SK-N-SH (cell line): Measurements from ENCODE around the gene NPTX1. TPM values are rescaled to one million over a fixed set of nuclear protein-coding genes. Genes with fewer than 3 reads are reported as not detected.

Experiments used
- CTCF ChIA-PET: fragments of 300-600, 350-600 bp; formaldehyde crosslinking; extraction: SDS; loops from one replicate; lab custom pipeline; 2021; lab: Yijun Ruan, JAX
- POLR2A ChIA-PET: fragments of 350-600 bp; sonication (Branson Sonifier 250); formaldehyde crosslinking; extraction: SDS; loops from one replicate; lab custom pipeline; 2020; ENCODE audit warnings: antibody characterized with exemption, inconsistent platforms; lab: Yijun Ruan, JAX
- DNase-seq: peaks from one replicate; pipeline ENCODE4 v3.0.0; 2012
- H2AFZ ChIP-seq: fragments of 200-600 bp; sonication (generic); 2 replicates; pipeline ENCODE4 v1.8.1; 2016; ENCODE audit warnings: antibody characterized with exemption, mild to moderate bottlenecking, low read depth
- H3F3A ChIP-seq: fragments of 200-600 bp; sonication (generic); replicated peaks from 2 replicates; pipeline ENCODE3; 2016; ENCODE audit warnings: antibody characterized with exemption, mild to moderate bottlenecking; ENCODE audit not compliant: insufficient read depth
- H3K27ac ChIP-seq, 2 experiments: fragments of 200-500 bp in 1 of 2; fragments of 200-600 bp in 1 of 2; sonication (Bioruptor generic) in 1 of 2; sonication (generic), shearing (Covaris generic) in 1 of 2; 2 replicates each; pipeline versions ENCODE4 v1.5.1 to v1.6.1; 2014 to 2016; ENCODE audit warnings: low read depth in 2 of 2, inconsistent platforms in 1 of 2, low read length in 1 of 2, mild to moderate bottlenecking in 1 of 2, mixed read lengths in 1 of 2
- H3K27me3 ChIP-seq: fragments of 200-600 bp; sonication (generic), shearing (Covaris generic); 2 replicates; pipeline ENCODE4 v1.6.1; 2016; ENCODE audit warnings: mixed run types; ENCODE audit not compliant: insufficient read depth
- H3K36me3 ChIP-seq, 2 experiments: fragments of 200-500 bp in 1 of 2; fragments of 200-600 bp in 1 of 2; sonication (Bioruptor generic) in 1 of 2; sonication (generic) in 1 of 2; replicated peaks in 1 of 2; 2 replicates each; pipeline versions ENCODE3 to v1.5.1; 2014 to 2016; ENCODE audit warnings: low read length in 1 of 2, mild to moderate bottlenecking in 1 of 2; ENCODE audit not compliant: insufficient read depth in 2 of 2, control insufficient read depth in 1 of 2
- H3K4me1 ChIP-seq, 2 experiments: fragments of 200-500 bp in 1 of 2; fragments of 200-600 bp in 1 of 2; sonication (Bioruptor generic) in 1 of 2; sonication (generic), shearing (Covaris generic) in 1 of 2; 2 replicates each; pipeline versions ENCODE4 v1.5.1 to v1.6.1; 2014 to 2016; ENCODE audit warnings: low read depth in 1 of 2, low read length in 1 of 2, mixed run types in 1 of 2; ENCODE audit not compliant: insufficient read depth in 2 of 2, control insufficient read depth in 1 of 2
- H3K4me2 ChIP-seq: fragments of 200-600 bp; sonication (generic), shearing (Covaris generic); 2 replicates; pipeline ENCODE4 v1.6.1; 2017; ENCODE audit warnings: mixed run types
- H3K4me3 ChIP-seq, 2 experiments: fragments of 200-500 bp in 1 of 2; fragments of 200-600 bp in 1 of 2; sonication (Bioruptor generic) in 1 of 2; sonication (generic), shearing (Covaris generic) in 1 of 2; 2 replicates each; pipeline versions ENCODE4 v1.5.1 to v1.8.1; 2014 to 2016; ENCODE audit warnings: low read depth in 2 of 2, inconsistent platforms in 1 of 2, low read length in 1 of 2, mild to moderate bottlenecking in 1 of 2, mixed read lengths in 1 of 2, moderate library complexity in 1 of 2
- H3K79me2 ChIP-seq: fragments of 200-600 bp; sonication (generic); 2 replicates; pipeline ENCODE4 v1.8.1; 2017; ENCODE audit warnings: mild to moderate bottlenecking; ENCODE audit not compliant: insufficient read depth
- H3K9ac ChIP-seq: fragments of 200-600 bp; sonication (generic); 2 replicates; pipeline ENCODE4 v1.6.1; 2017; ENCODE audit warnings: mixed run types
- H3K9me2 ChIP-seq: fragments of 200-600 bp; sonication (generic); 2 replicates; pipeline ENCODE4 v1.6.1; 2017; ENCODE audit warnings: mixed run types
- H3K9me3 ChIP-seq: fragments of 200-600 bp; sonication (generic); 2 replicates; pipeline ENCODE4 v1.6.1; 2017; ENCODE audit warnings: mixed run types, mild to moderate bottlenecking, moderate library complexity
- H4K20me1 ChIP-seq: fragments of 200-600 bp; sonication (generic); 2 replicates; pipeline ENCODE4 v1.6.1; 2017; ENCODE audit warnings: mild to moderate bottlenecking, mixed run types; ENCODE audit not compliant: insufficient read depth
- CTCF ChIP-seq: fragments of 200-600 bp; sonication (generic); IDR thresholded peaks from 2 replicates; pipeline ENCODE4 v1.6.1; 2017; ENCODE audit warnings: antibody characterized with exemption, mild to moderate bottlenecking, moderate library complexity
- ELF1 ChIP-seq: IDR thresholded peaks from 2 replicates; pipeline ENCODE4 v1.4.0; 2012
- FOSL2 ChIP-seq: IDR thresholded peaks from 2 replicates; pipeline ENCODE4 v1.4.0; 2012; ENCODE audit warnings: low read depth, mild to moderate bottlenecking, moderate library complexity, borderline replicate concordance
- FOXM1 ChIP-seq: IDR thresholded peaks from 2 replicates; pipeline ENCODE4 v1.4.0; 2012; ENCODE audit warnings: low read depth, mild to moderate bottlenecking
- JUND ChIP-seq: IDR thresholded peaks from 2 replicates; pipeline ENCODE4 v1.4.0; 2012
- MEF2A ChIP-seq: IDR thresholded peaks from 2 replicates; pipeline ENCODE4 v1.4.0; 2012; ENCODE audit warnings: low read depth, borderline replicate concordance
- MXI1 ChIP-seq: IDR thresholded peaks from 2 replicates; pipeline ENCODE4 v1.6.1; 2012; ENCODE audit warnings: mild to moderate bottlenecking, low read depth, low read length, improper control_type of control experiment
- NFIC ChIP-seq: IDR thresholded peaks from 2 replicates; pipeline ENCODE4 v1.4.0; 2012; ENCODE audit warnings: borderline replicate concordance
- PBX3 ChIP-seq: IDR thresholded peaks from 2 replicates; pipeline ENCODE4; 2012
- POLR2AphosphoS5 ChIP-seq: IDR thresholded peaks from 2 replicates; pipeline ENCODE4 v1.6.1; 2012; ENCODE audit warnings: low read depth, low read length
- RCOR1 ChIP-seq: fragments of 150-350 bp; IDR thresholded peaks from 2 replicates; pipeline ENCODE4 v1.6.1; 2017; ENCODE audit warnings: antibody characterized with exemption, low read length
- SIN3A ChIP-seq: IDR thresholded peaks from 2 replicates; pipeline ENCODE4 v1.6.1; 2012; ENCODE audit warnings: low read depth, mild to moderate bottlenecking, low read length, moderate library complexity, borderline replicate concordance
- TAF1 ChIP-seq: IDR thresholded peaks from 2 replicates; pipeline ENCODE4 v1.6.1; 2012; ENCODE audit warnings: low read depth, mild to moderate bottlenecking, low read length, moderate library complexity, borderline replicate concordance
- TCF12 ChIP-seq: IDR thresholded peaks from 2 replicates; pipeline ENCODE4 v1.4.0; 2012
- TEAD4 ChIP-seq: IDR thresholded peaks from 2 replicates; pipeline ENCODE4 v1.4.0; 2012; ENCODE audit warnings: mild to moderate bottlenecking, borderline replicate concordance; ENCODE audit not compliant: insufficient read depth
- USF1 ChIP-seq: IDR thresholded peaks from 2 replicates; pipeline ENCODE4 v1.4.0; 2012; ENCODE audit warnings: low read depth, borderline replicate concordance
- YY1 ChIP-seq: IDR thresholded peaks from 2 replicates; pipeline ENCODE4 v1.4.0; 2012; ENCODE audit warnings: low read depth, mild to moderate bottlenecking
- ZBTB33 ChIP-seq: IDR thresholded peaks from 2 replicates; pipeline ENCODE4 v1.4.0; 2012; ENCODE audit warnings: low read depth, borderline replicate concordance
- WGBS: methylation state at CpG from one replicate; pipeline ENCODE4 v1.1.6; 2017; ENCODE audit warnings: low lambda C conversion rate; 5-methylcytosine and 5-hydroxymethylcytosine counted together
- polyA plus RNA-seq, 3 experiments: library from polyadenylated mRNA; depleted of rRNA; stranded (reverse); fragments of >200 nt; gene quantifications; 2 replicates each; pipeline ENCODE4 v1.2.3, GENCODE V29; 2012

NPTX1 gene
- polyA plus RNA-seq, 1 of the 3 experiments (the other 2 are of a cell fraction), result 0.05 TPM

GRCh38 chr17:80503921-80504320 is 27.5 kb upstream of the NPTX1 start (continued):
- TF ChIP-seq PBX3 (no peak), MEF2A (no peak)
- TF ChIP-seq, all 33 proteins: peak for 0

- Histone ChIP-seq H3F3A (peaks cover 10% of the 10 kb centered on the region), H3K36me3 (no peaks in the 10 kb centered on the region), H3K27me3 (no peaks in the 10 kb centered on the region), H3K4me3 (no peak overlapping the region), H3K27ac (no peak overlapping the region), H3K9me3 (no peaks in the 10 kb centered on the region), H3K79me2 (no peaks in the 10 kb centered on the region), H2AFZ (no peak overlapping the region), H3K4me2 (no peak overlapping the region), H3K4me1 (peaks cover 0 to 15% of the 10 kb centered on the region in 2 experiments; a peak in 1 of 4 replicates), H4K20me1 (no peaks in the 10 kb centered on the region), H3K9me2 (no peaks in the 10 kb centered on the region), H3K9ac (no peak overlapping the region)
- DNase-seq, result no peak
- ChIA-PET POLR2A (no interaction called here), CTCF (no interaction called here)
- 19% methylated on average over 2 of the region's 2 CpGs for WGBS
- TF ChIP-seq JUND, result no peak
- no peak for TF ChIP-seq FOXM1
- TF ChIP-seq CTCF, result no peak
- TF ChIP-seq FOSL2, result no peak
- no peak for TF ChIP-seq MXI1
- no peak for TF ChIP-seq SIN3A
- TF ChIP-seq USF1, result no peak
- TF ChIP-seq YY1, result no peak
- TF ChIP-seq TCF12, result no peak
- TF ChIP-seq PBX3, result no peak
- no peak for TF ChIP-seq ZBTB33
- no peak for TF ChIP-seq TEAD4
- no peak for TF ChIP-seq TAF1
- TF ChIP-seq RCOR1, result no peak
- no peak for TF ChIP-seq POLR2AphosphoS5
- no peak for TF ChIP-seq NFIC
- TF ChIP-seq ELF1, result no peak
These were observed 26.6 kb upstream of the NPTX1 start for GRCh38 chr17:80503031-80503430.
